Thyroid gland (tissue), 4 donors: ENCODE results near the gene ST6GALNAC4. TPM values are rescaled to one million over a fixed set of nuclear protein-coding genes. Genes with fewer than 3 reads are reported as not detected.

ENCODE experiments used
- DNase-seq, 2 donors: peaks; one replicate each; pipeline ENCODE4 v3.0.0-alpha.2; 2019
- H3K27ac ChIP-seq, 3 donors: fragments of 200-600 bp; sonication (generic); 1 replicate in 2 of 3; 2 replicates in 1 of 3; pipeline ENCODE4 v1.5.1; 2016 to 2019; ENCODE audit warnings: mild to moderate bottlenecking in 1 of 3, moderate library complexity in 1 of 3
- H3K27me3 ChIP-seq: fragments of 200-600 bp; sonication (generic); one replicate; pipeline ENCODE4 v1.5.1; 2019
- H3K36me3 ChIP-seq, 2 donors: fragments of 200-600 bp; sonication (generic); one replicate each; pipeline ENCODE4 v1.5.1; 2016 to 2019
- H3K4me1 ChIP-seq, 2 donors: fragments of 200-600 bp; sonication (generic); one replicate each; pipeline ENCODE4 v1.5.1; 2017 to 2019
- H3K4me3 ChIP-seq, 3 donors: fragments of 200-600 bp; sonication (generic); replicated peaks in 1 of 3; 1 replicate in 2 of 3; 2 replicates in 1 of 3; pipeline ENCODE4 v1.5.1; 2016; ENCODE audit warnings: mild to moderate bottlenecking in 1 of 3
- H3K9me3 ChIP-seq: fragments of 200-600 bp; sonication (generic); one replicate; pipeline ENCODE4 v1.5.1; 2017
- POLR2A ChIP-seq, 2 donors: fragments of 450-650 bp; IDR thresholded peaks; one replicate each; pipeline ENCODE4 v1.6.1; 2017; ENCODE audit warnings: antibody characterized with exemption in 2 of 2, mild to moderate bottlenecking in 2 of 2, moderate library complexity in 1 of 2
- WGBS, 2 donors: methylation state at CpG; one replicate each; pipeline ENCODE4 v1.1.5; 2017; 5-methylcytosine and 5-hydroxymethylcytosine counted together
- intact Hi-C: fragments of 100-400 bp; cut with DNase I; formaldehyde crosslinking; loops from one replicate; pipeline ENCODE4 v1.15.1; 2023
- total RNA-seq, 4 donors: library from RNA; depleted of rRNA; stranded (reverse); fragments of >200 nt; gene quantifications; one replicate each; pipeline ENCODE4 v1.2.3, GENCODE V29; 2016
- TF ChIP-seq, protein P1 (sequence below), 6 experiments: fragments of 200-600 bp in 3 of 6; fragments of 450-650 bp in 3 of 6; sonication (generic) in 3 of 6; IDR thresholded peaks; one replicate each; pipeline ENCODE4 v1.5.1; 2016 to 2019; ENCODE audit warnings: antibody characterized with exemption in 6 of 6, mild to moderate bottlenecking in 2 of 6, inconsistent platforms in 1 of 6, moderate library complexity in 1 of 6

ST6GALNAC4 gene
- total RNA-seq, 4 donors from 2014 or later: 8.9 to 27.4 (median 19.1) TPM

DNA sequence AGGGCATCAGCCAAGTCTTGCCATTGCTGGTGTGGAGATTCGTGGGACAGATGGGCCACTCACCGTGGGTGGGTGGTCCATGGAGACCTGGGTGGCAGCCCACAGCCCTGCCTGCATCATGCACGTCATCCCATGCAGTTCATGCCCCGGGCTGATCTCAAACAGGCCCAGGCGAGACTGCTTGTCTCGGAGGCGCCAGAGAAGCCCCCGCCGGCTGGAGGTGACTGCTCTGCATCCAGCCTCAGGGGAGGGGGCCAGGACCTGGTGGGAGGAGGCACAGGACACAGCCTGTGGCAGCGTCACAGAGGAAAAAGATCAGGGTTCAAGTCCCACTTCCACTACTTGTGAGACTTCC, 12.8 kb upstream of the ST6GALNAC4 start:
- Histone ChIP-seq H3K36me3 (no peaks in the 10 kb centered on the region), H3K9me3 (no peaks in the 10 kb centered on the region), H3K4me1 (peaks cover 26 to 33% of the 10 kb centered on the region in 2 donors), H3K27me3 (no peaks in the 10 kb centered on the region), H3K4me3 (no peak overlapping the region), H3K27ac (no peak overlapping the region)
- no peak for DNase-seq
- whole genome bisulfite sequencing, 2 donors: 80 to 89% methylated on average over 4 to 5 of the region's 10 CpGs
- TF ChIP-seq, protein P1, sequence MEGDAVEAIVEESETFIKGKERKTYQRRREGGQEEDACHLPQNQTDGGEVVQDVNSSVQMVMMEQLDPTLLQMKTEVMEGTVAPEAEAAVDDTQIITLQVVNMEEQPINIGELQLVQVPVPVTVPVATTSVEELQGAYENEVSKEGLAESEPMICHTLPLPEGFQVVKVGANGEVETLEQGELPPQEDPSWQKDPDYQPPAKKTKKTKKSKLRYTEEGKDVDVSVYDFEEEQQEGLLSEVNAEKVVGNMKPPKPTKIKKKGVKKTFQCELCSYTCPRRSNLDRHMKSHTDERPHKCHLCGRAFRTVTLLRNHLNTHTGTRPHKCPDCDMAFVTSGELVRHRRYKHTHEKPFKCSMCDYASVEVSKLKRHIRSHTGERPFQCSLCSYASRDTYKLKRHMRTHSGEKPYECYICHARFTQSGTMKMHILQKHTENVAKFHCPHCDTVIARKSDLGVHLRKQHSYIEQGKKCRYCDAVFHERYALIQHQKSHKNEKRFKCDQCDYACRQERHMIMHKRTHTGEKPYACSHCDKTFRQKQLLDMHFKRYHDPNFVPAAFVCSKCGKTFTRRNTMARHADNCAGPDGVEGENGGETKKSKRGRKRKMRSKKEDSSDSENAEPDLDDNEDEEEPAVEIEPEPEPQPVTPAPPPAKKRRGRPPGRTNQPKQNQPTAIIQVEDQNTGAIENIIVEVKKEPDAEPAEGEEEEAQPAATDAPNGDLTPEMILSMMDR (IDR thresholded peaks at IDR 0.05): no peak
- TF ChIP-seq POLR2A (IDR thresholded peaks at IDR 0.05): no peak
- intact Hi-C loops: loop anchor here (5.0 to 10.0 kb wide), 2 partner anchors 142 to 425 kb away; partner anchors contain the start of gene CDK9

GRCh38 chr9:127928676-127929624, 12.1 kb upstream of the ST6GALNAC4 start:
- intact Hi-C loops: loop anchor here (5.0 to 10.0 kb wide), 2 partner anchors 142 to 424 kb away; partner anchors contain the start of gene CDK9
- WGBS, 2 donors: 79 to 81% methylated on average over 9 to 10 of the region's 11 CpGs
- Histone ChIP-seq H3K27ac (no peak overlapping the region), H3K4me3 (no peak overlapping the region), H3K36me3 (no peaks in the 10 kb centered on the region), H3K4me1 (peaks cover 26 to 33% of the 10 kb centered on the region in 2 donors), H3K9me3 (no peaks in the 10 kb centered on the region), H3K27me3 (no peaks in the 10 kb centered on the region)
- TF ChIP-seq POLR2A (IDR thresholded peaks at IDR 0.05): no peak
- TF ChIP-seq, protein P1 (IDR thresholded peaks at IDR 0.05): no peak
- no peak for DNase-seq

- Histone ChIP-seq H3K36me3 (no peaks in the 10 kb centered on the region), H3K4me3 (no peak overlapping the region), H3K9me3 (no peaks in the 10 kb centered on the region), H3K27me3 (no peaks in the 10 kb centered on the region), H3K27ac (no peak overlapping the region), H3K4me1 (peaks cover 26 to 33% of the 10 kb centered on the region in 2 donors)
- TF ChIP-seq, protein P1 (IDR thresholded peaks at IDR 0.05): no peak
- DNase-seq: no peak
- 44 to 53% methylated on average over 11 of the region's 24 CpGs for WGBS, 2 donors
- intact Hi-C loops: loop anchor here (5.0 to 10.0 kb wide), 2 partner anchors 141 to 423 kb away; partner anchors contain the start of gene CDK9
These were observed 11.3 kb upstream of the ST6GALNAC4 start for GRCh38 chr9:127927988-127928675.

- no peak overlapping the region for H3K4me3 ChIP-seq
- no peak for TF ChIP-seq POLR2A (IDR thresholded peaks at IDR 0.05)
- TF ChIP-seq, protein P1 (IDR thresholded peaks at IDR 0.05): no peak
- H3K27me3 ChIP-seq: no peaks in the 10 kb centered on the region
- H3K9me3 ChIP-seq: no peaks in the 10 kb centered on the region
- intact Hi-C loops: loop anchor here (5.0 to 10.0 kb wide), 2 partner anchors 140 to 423 kb away; partner anchors contain the start of gene CDK9
- WGBS, 2 donors: 9 to 14% methylated on average over 14 to 31 of the region's 56 CpGs
- peak in 1 of 2 donors; percentile 64 for DNase-seq
- peaks cover 26 to 33% of the 10 kb centered on the region in 2 donors for H3K4me1 ChIP-seq
- no peaks in the 10 kb centered on the region for H3K36me3 ChIP-seq
- no peak overlapping the region for H3K27ac ChIP-seq
These were observed 10.6 kb upstream of the ST6GALNAC4 start for GRCh38 chr9:127927201-127927987.
